ENCODE data around the gene HNMT. TPM values are rescaled to one million over a fixed set of nuclear protein-coding genes. Genes with fewer than 3 reads are reported as not detected.

The HNMT gene
- total and polyA plus RNA-seq, 2 of the 8 experiments (the other 6 are each of a cell fraction or from before 2014, with no cell fraction given) = 1.6 to 3.6 TPM

DNA sequence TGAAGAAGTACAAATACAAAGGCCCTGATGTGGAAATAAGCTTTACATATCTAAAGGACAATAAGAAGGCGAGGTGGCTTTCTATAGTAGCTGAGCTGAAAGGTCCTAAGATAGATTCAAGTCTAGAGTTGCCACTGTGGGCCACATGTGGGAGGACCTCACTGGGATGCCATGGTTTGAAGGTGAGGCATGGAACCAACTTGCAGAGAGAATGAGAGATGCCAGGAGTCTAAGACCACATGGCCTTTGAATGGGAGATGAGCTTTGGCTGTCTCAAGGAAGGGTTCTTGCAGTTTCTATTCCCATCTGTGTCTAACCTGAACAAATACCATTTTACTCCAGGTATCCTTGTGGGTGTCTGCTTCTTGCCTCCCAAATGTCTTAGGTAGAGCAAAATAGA, 53.6 kb downstream of the HNMT start:
- POLR2A ChIA-PET (ENCODE audit: partially characterized antibody) = no interaction called here
- FAIRE-seq = no peak
- no peak for TF ChIP-seq POU5F1 (IDR thresholded peaks at IDR 0.05; ENCODE audit: low read depth, low read length)
- TF ChIP-seq, protein P1, sequence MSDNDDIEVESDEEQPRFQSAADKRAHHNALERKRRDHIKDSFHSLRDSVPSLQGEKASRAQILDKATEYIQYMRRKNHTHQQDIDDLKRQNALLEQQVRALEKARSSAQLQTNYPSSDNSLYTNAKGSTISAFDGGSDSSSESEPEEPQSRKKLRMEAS (IDR thresholded peaks at IDR 0.05) = no peak
- no peak for TF ChIP-seq TAF7 (optimal IDR thresholded peaks at IDR 0.05; ENCODE audit: borderline replicate concordance, low read depth, low read length)
- no peak for TF ChIP-seq ZNF274 (IDR thresholded peaks at IDR 0.05; ENCODE audit: borderline replicate concordance, extremely low read depth, low read length)
- no peak for TF ChIP-seq SAP30 (IDR thresholded peaks at IDR 0.05; ENCODE audit: insufficient read depth, insufficient replicate concordance, low read length)
- TF ChIP-seq SP4 (IDR thresholded peaks at IDR 0.05; ENCODE audit: low read length) = no peak
- TF ChIP-seq CHD2 (IDR thresholded peaks at IDR 0.05; ENCODE audit: low read length) = no peak
- TF ChIP-seq TAF1 (IDR thresholded peaks at IDR 0.05; ENCODE audit: low read depth, low read length) = no peak
- no peak for TF ChIP-seq POLR2A (IDR thresholded peaks at IDR 0.05; ENCODE audit: control extremely low read depth in 1 of 2, low read depth in 2 of 2, low read length in 2 of 2)
- TF ChIP-seq RFX5 (IDR thresholded peaks at IDR 0.05; ENCODE audit: borderline replicate concordance, low read depth, low read length) = no peak
- TF ChIP-seq JUND (IDR thresholded peaks at IDR 0.05; ENCODE audit: low read length) = no peak
- TF ChIP-seq PHF8 (conservative IDR thresholded peaks at IDR 0.05; ENCODE audit: low read depth, low read length) = no peak
- no peak for TF ChIP-seq SIRT6 (IDR thresholded peaks at IDR 0.05; ENCODE audit: low read length)
- no peak for TF ChIP-seq CREB1 (IDR thresholded peaks at IDR 0.05)

More for the DNA sequence above, 53.6 kb downstream of the HNMT start:
- H2BK12ac ChIP-seq (ENCODE audit: low read depth, low read length) = no peak overlapping the region
- H3K36me3 ChIP-seq (ENCODE audit: control insufficient read depth in 2 of 4, insufficient read depth in 4 of 4, low read length in 3 of 4) = no peaks in the 10 kb centered on the region
- H3K23me2 ChIP-seq (ENCODE audit: low read depth, low read length) = no peaks in the 10 kb centered on the region
- no peak overlapping the region for H3K4me3 ChIP-seq (ENCODE audit: extremely low read depth in 1 of 4, insufficient read depth in 2 of 4, low read depth in 3 of 4, low read length in 4 of 4)
- no peak for DNase-seq (ENCODE audit: low read depth in 1 of 2, low spot score in 2 of 2)
- H2BK20ac ChIP-seq (ENCODE audit: low read length) = no peak overlapping the region
- H2BK15ac ChIP-seq (ENCODE audit: low read length) = no peak overlapping the region
- no peaks in the 10 kb centered on the region for H3K27me3 ChIP-seq (replicated peaks in 1 of 4; ENCODE audit: control insufficient read depth in 3 of 4, extremely low read depth in 1 of 4, insufficient read depth in 3 of 4, low read length in 3 of 4)
- H2BK120ac ChIP-seq (replicated peaks; ENCODE audit: low read depth, low read length) = no peak overlapping the region
- H3K4me2 ChIP-seq (ENCODE audit: insufficient read depth in 1 of 2, low read depth in 2 of 2, low read length in 2 of 2) = no peak overlapping the region
- no peak overlapping the region for H2BK5ac ChIP-seq (ENCODE audit: low read depth, low read length)
- no peak overlapping the region for H2AFZ ChIP-seq (ENCODE audit: low read length)
- WGBS, 2 experiments (ENCODE audit: extremely low coverage in 1 of 2, insufficient coverage in 1 of 2, insufficient read length in 1 of 2, insufficient replicate concordance in 2 of 2, low coverage in 1 of 2, low lambda C conversion rate in 2 of 2, missing lambda C conversion rate in 1 of 2) = 91% methylated on average over 1 of the region's 1 CpG; no CpG with 5 or more reads in 1 of the 2 experiments
- no peaks in the 10 kb centered on the region for H3K9me3 ChIP-seq (ENCODE audit: insufficient read depth in 2 of 2, low read depth in 1 of 2, low read length in 1 of 2)
- no peak overlapping the region for H3K27ac ChIP-seq (ENCODE audit: low read depth, low read length)
- H3K14ac ChIP-seq (ENCODE audit: insufficient read length) = no peak overlapping the region
- no peak overlapping the region for H4K91ac ChIP-seq (replicated peaks; ENCODE audit: insufficient read length, low read length)
- no peaks in the 10 kb centered on the region for H3K79me1 ChIP-seq (ENCODE audit: low read depth, low read length)
- H3K23ac ChIP-seq (ENCODE audit: insufficient read length) = no peak overlapping the region
- H3K4ac ChIP-seq (replicated peaks; ENCODE audit: insufficient read length, low read depth, low read length) = no peak overlapping the region
- H3K79me2 ChIP-seq (ENCODE audit: control insufficient read depth in 1 of 2, insufficient read depth in 2 of 2, low read length in 2 of 2) = no peaks in the 10 kb centered on the region
- no peak overlapping the region for H4K8ac ChIP-seq (ENCODE audit: extremely low read depth, insufficient read depth, low read length)
- no peaks in the 10 kb centered on the region for H4K20me1 ChIP-seq (replicated peaks in 1 of 2; ENCODE audit: control insufficient read depth in 1 of 2, insufficient read depth in 2 of 2, low read length in 2 of 2)
- H3K4me1 ChIP-seq (replicated peaks in 1 of 4; ENCODE audit: control insufficient read depth in 3 of 4, insufficient read depth in 4 of 4, low read length in 3 of 4) = no peaks in the 10 kb centered on the region
- no peak overlapping the region for H3K56ac ChIP-seq (replicated peaks; ENCODE audit: insufficient read length, low read depth, low read length)
- H3K18ac ChIP-seq (ENCODE audit: extremely low read depth, low read length) = no peak overlapping the region
- no peak overlapping the region for H3K9ac ChIP-seq (replicated peaks in 1 of 4; ENCODE audit: extremely low read depth in 1 of 4, low read depth in 3 of 4, low read length in 3 of 4)
- no peak overlapping the region for H4K5ac ChIP-seq (ENCODE audit: insufficient read length, low read depth, low read length)
- CTCF ChIA-PET (ENCODE audit: partially characterized antibody) = interaction anchor here (0.6 to 2.4 kb wide), 4 partner anchors 8 to 809 kb away, joined by 3 to 6 read pairs (median 5); no protein-coding TSS in a partner anchor
- H2AK5ac ChIP-seq (ENCODE audit: low read depth, low read length) = no peak overlapping the region
